ENCODE measurements around the gene FNDC3B. TPM values are rescaled to one million over a fixed set of nuclear protein-coding genes. Genes with fewer than 3 reads are reported as not detected.
A peak's percentile ranks its signal among the peaks of the same experiment; 100 is the strongest.

The FNDC3B gene
- total and polyA plus RNA-seq, 12 donors = 9.7 to 118 (median 85.0) TPM

- H3K4me1 ChIP-seq = peaks cover 3 to 88% (median 65%) of the 10 kb centered on the region in 9 donors
- no peak overlapping the region for H3K4me3 ChIP-seq
- H3K27ac ChIP-seq = no peak overlapping the region
- no peaks in the 10 kb centered on the region for H3K27me3 ChIP-seq
- TF ChIP-seq CTCF (IDR thresholded peaks at IDR 0.05) = no peak
- no peaks in the 10 kb centered on the region for H3K36me3 ChIP-seq
- no peaks in the 10 kb centered on the region for H3K9me3 ChIP-seq
- ATAC-seq = no peak
- intact Hi-C loops (cut with DNase I) = no loop called here
- DNase-seq = no peak
These were observed 180.4 kb downstream of the FNDC3B start for GRCh38 chr3:172219750-172220149.

GRCh38 chr3:172221547-172221946, 182.2 kb downstream of the FNDC3B start:
- intact Hi-C loops (cut with DNase I) = no loop called here
- ATAC-seq = peak in 1 of 8 donors; percentile 58
- TF ChIP-seq CTCF (IDR thresholded peaks at IDR 0.05) = no peak

GRCh38 chr3:172222478-172223071, 183.2 kb downstream of the FNDC3B start:
- no peak for TF ChIP-seq CTCF (IDR thresholded peaks at IDR 0.05)
- DNase-seq (no peak), ATAC-seq (peak in 1 of 8 donors; percentile 41)
- Histone ChIP-seq H3K36me3 (peaks cover 0 to 10% (median 0%) of the 10 kb centered on the region in 9 donors), H3K4me1 (peaks cover 3 to 71% (median 50%) of the 10 kb centered on the region in 9 donors), H3K27ac (no peak overlapping the region), H3K4me3 (no peak overlapping the region), H3K27me3 (no peaks in the 10 kb centered on the region), H3K9me3 (no peaks in the 10 kb centered on the region)
- 79 to 81% methylated on average over 10 of the region's 10 CpGs for WGBS, 2 donors
- intact Hi-C loops (cut with DNase I) = no loop called here

More at GRCh38 chr3:172221547-172221946, 182.2 kb downstream of the FNDC3B start:
- H3K27ac ChIP-seq = peak overlapping the region in 1 of 10 donors; percentile 30
- peaks cover 3 to 80% (median 61%) of the 10 kb centered on the region in 9 donors for H3K4me1 ChIP-seq
- H3K9me3 ChIP-seq = no peaks in the 10 kb centered on the region
- H3K4me3 ChIP-seq = no peak overlapping the region
- no peaks in the 10 kb centered on the region for H3K36me3 ChIP-seq
- H3K27me3 ChIP-seq = no peaks in the 10 kb centered on the region
- WGBS, 2 donors = 76 to 82% methylated on average over 2 of the region's 2 CpGs
- no peak for DNase-seq

GRCh38 chr3:172223870-172224269, 184.5 kb downstream of the FNDC3B start:
- DNase-seq (no peak), ATAC-seq (peak in 1 of 8 donors; percentile 23)
- no peak overlapping the region for H3K4me3 ChIP-seq
- peaks cover 0 to 23% (median 0%) of the 10 kb centered on the region in 9 donors for H3K36me3 ChIP-seq
- peak overlapping the region in 1 of 10 donors; percentile 4 for H3K27ac ChIP-seq
- 95 to 96% methylated on average over 4 of the region's 4 CpGs for WGBS, 2 donors
- no peak for TF ChIP-seq CTCF (IDR thresholded peaks at IDR 0.05)
- intact Hi-C loops (cut with DNase I) = no loop called here
- H3K4me1 ChIP-seq = peaks cover 3 to 69% (median 37%) of the 10 kb centered on the region in 9 donors
- H3K27me3 ChIP-seq = no peaks in the 10 kb centered on the region
- H3K9me3 ChIP-seq = no peaks in the 10 kb centered on the region

All from heart right ventricle (tissue), 16 donors.